GM10847 (cell line): ENCODE results near the gene IRGQ.

Source experiments
- POLR2A ChIP-seq: IDR thresholded peaks from 2 replicates; pipeline ENCODE4 v1.6.1; 2011; ENCODE audit not compliant: insufficient read length; ENCODE audit errors: extremely low read depth

Gene IRGQ

GRCh38 chr19:43563816-43564457 is 32.0 kb downstream of the IRGQ start:
- no peak for TF ChIP-seq POLR2A

- no peak for TF ChIP-seq POLR2A
Measured at GRCh38 chr19:43562698-43563241, 33.2 kb downstream of the IRGQ start.

- TF ChIP-seq POLR2A = no peak
Measured at GRCh38 chr19:43562226-43562697, 33.7 kb downstream of the IRGQ start.

- TF ChIP-seq POLR2A = no peak
Measured at GRCh38 chr19:43561139-43561970, 34.6 kb downstream of the IRGQ start.

GRCh38 chr19:43560687-43561086 is 35.2 kb downstream of the IRGQ start:
- no peak for TF ChIP-seq POLR2A

- TF ChIP-seq POLR2A = no peak
Measured at GRCh38 chr19:43555185-43555770, 40.7 kb downstream of the IRGQ start.

GRCh38 chr19:43554317-43554895 is 41.5 kb downstream of the IRGQ start:
- no peak for TF ChIP-seq POLR2A

- no peak for TF ChIP-seq POLR2A
Measured at GRCh38 chr19:43553656-43554055, 42.3 kb downstream of the IRGQ start.

- TF ChIP-seq POLR2A = no peak
Measured at GRCh38 chr19:43552616-43553015, 43.3 kb downstream of the IRGQ start.

GRCh38 chr19:43552198-43552450 is 43.8 kb downstream of the IRGQ start:
- no peak for TF ChIP-seq POLR2A

- no peak for TF ChIP-seq POLR2A
Measured at GRCh38 chr19:43551399-43552197, 44.3 kb downstream of the IRGQ start.

- TF ChIP-seq POLR2A = no peak
Measured at GRCh38 chr19:43548706-43549105, 47.2 kb downstream of the IRGQ start.

GRCh38 chr19:43546581-43546980 is 49.4 kb downstream of the IRGQ start:
- no peak for TF ChIP-seq POLR2A

GRCh38 chr19:43545981-43546380 is 50.0 kb downstream of the IRGQ start:
- no peak for TF ChIP-seq POLR2A

- TF ChIP-seq POLR2A = no peak
Measured at GRCh38 chr19:43545276-43545675, 50.7 kb downstream of the IRGQ start.
